Stimulated activated CD8-positive, alpha-beta memory T cell treated with anti-CD3 and anti-CD28 coated beads, Interleukin-12 subunit alpha, Interleukin-12 subunit beta, amount 100 ng/mL, for 4 hours (primary cell): ENCODE data around the gene SPDEF.

Source experiments
- DNase-seq: peaks from one replicate; pipeline ENCODE4 v3.0.0-alpha.2; 2020; ENCODE audit warnings: low read depth

The SPDEF gene

GRCh38 chr6:34562861-34563512, 6.9 kb upstream of the SPDEF start:
- DNase-seq: no peak

GRCh38 chr6:34562350-34562749, 6.2 kb upstream of the SPDEF start:
- DNase-seq: no peak

- DNase-seq: no peak
Measured at GRCh38 chr6:34561227-34561530, 5.0 kb upstream of the SPDEF start.

GRCh38 chr6:34560366-34561226, 4.5 kb upstream of the SPDEF start:
- DNase-seq: no peak

- no peak for DNase-seq
Measured at GRCh38 chr6:34559651-34560365, 3.7 kb upstream of the SPDEF start.

- no peak for DNase-seq
Measured at GRCh38 chr6:34558172-34558714, 2.1 kb upstream of the SPDEF start.

- no peak for DNase-seq
Measured at GRCh38 chr6:34557228-34557627, 1.1 kb upstream of the SPDEF start.

GRCh38 chr6:34556493-34556892, 364 bp upstream of the SPDEF start:
- no peak for DNase-seq

- DNase-seq: no peak
Measured at GRCh38 chr6:34555328-34555727, 801 bp downstream of the SPDEF start.

GRCh38 chr6:34555007-34555322, 1.2 kb downstream of the SPDEF start:
- no peak for DNase-seq

- DNase-seq: no peak
Measured at GRCh38 chr6:34554291-34555006, 1.7 kb downstream of the SPDEF start.

- no peak for DNase-seq
Measured at GRCh38 chr6:34553750-34554149, 2.4 kb downstream of the SPDEF start.

- no peak for DNase-seq
Measured at GRCh38 chr6:34553146-34553545, 3.0 kb downstream of the SPDEF start.

GRCh38 chr6:34552620-34553019, 3.5 kb downstream of the SPDEF start:
- no peak for DNase-seq

GRCh38 chr6:34551720-34552119, 4.4 kb downstream of the SPDEF start:
- DNase-seq: no peak

- no peak for DNase-seq
Measured at GRCh38 chr6:34549804-34550202, 6.3 kb downstream of the SPDEF start.

GRCh38 chr6:34549026-34549803, 6.9 kb downstream of the SPDEF start:
- DNase-seq: no peak

- no peak for DNase-seq
Measured at GRCh38 chr6:34547701-34548644, 8.2 kb downstream of the SPDEF start.

- no peak for DNase-seq
Measured at GRCh38 chr6:34546551-34547321, 9.4 kb downstream of the SPDEF start.
